ENCODE measurements around the gene CCDC187.

DNA sequence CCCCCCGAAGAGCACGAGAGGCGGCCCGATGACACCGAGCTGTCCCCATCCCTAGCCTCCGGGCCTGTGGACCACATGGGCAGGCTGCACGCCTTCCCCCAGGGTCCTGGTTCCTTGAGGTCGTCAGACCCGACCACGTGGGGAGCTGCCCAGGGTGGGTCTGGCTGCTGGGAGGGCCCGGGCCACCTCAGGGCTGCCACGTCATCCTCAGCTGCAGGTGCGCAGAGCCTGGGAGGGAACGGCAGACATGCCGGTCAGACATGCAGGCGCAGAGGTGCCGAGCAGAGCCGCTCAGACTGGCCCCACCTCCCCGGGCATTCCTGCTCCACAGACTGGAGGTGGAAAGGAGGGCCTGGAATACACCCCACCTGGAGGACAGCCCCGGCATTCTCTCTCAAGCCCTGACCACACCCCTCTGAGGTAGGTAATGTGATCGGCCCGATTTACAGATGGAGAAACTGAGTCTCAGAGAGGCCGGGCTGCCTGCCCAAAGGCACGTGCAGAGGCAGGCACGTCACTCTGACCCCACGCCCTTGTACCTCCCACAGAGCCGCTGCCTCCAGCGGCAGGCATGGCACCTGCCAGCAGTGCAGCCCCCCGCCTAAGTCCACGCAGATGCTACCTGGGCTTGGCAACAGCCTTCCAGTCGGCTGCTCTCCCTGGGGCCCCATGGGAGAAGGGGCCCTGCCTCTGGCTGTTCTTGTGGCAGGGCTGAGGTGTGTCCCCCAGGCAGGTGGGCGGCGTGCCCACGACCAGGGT is 649 bp downstream of the CCDC187 start:
- TF ChIP-seq CTCF (IDR thresholded peaks at IDR 0.05) (no peak), ZNF416 (CRISPR knock-in tag; IDR thresholded peaks at IDR 0.05) (no peak), NR1H2 (CRISPR knock-in tag; IDR thresholded peaks at IDR 0.05) (no peak), HMGXB4 (CRISPR knock-in tag; IDR thresholded peaks at IDR 0.05) (no peak), ATF3 (CRISPR knock-in tag; conservative IDR thresholded peaks at IDR 0.05) (no peak), FOXK1 (CRISPR knock-in tag; IDR thresholded peaks at IDR 0.05) (no peak)
